Stimulated activated CD4-positive, alpha-beta T cell treated with anti-CD3 and anti-CD28 coated beads, Interleukin-15, amount 100 ng/mL, for 1 hour (primary cell): ENCODE measurements around the gene CACNA1C.

ENCODE experiments used
- DNase-seq, 2 donors: peaks; one replicate each; pipeline ENCODE4 v3.0.0-alpha.2; 2020; ENCODE audit warnings: low read depth in 1 of 2, low spot score in 1 of 2

The CACNA1C gene

DNA sequence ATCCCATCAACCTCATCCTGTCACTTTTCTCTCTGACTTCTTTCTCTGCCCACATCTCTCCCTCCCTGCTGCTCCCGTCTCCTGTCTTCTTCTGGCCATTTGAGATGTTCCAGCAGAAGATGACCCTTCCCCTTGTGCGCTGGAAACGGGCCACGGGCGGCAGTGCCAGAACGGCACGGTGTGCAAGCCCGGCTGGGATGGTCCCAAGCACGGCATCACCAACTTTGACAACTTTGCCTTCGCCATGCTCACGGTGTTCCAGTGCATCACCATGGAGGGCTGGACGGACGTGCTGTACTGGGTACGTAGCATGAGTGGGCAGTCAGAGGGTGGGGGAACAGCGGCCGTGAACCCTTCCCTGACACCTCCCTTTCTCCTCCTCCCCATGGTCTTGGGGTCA, 440.3 kb downstream of the CACNA1C start:
- no peak for DNase-seq

DNA sequence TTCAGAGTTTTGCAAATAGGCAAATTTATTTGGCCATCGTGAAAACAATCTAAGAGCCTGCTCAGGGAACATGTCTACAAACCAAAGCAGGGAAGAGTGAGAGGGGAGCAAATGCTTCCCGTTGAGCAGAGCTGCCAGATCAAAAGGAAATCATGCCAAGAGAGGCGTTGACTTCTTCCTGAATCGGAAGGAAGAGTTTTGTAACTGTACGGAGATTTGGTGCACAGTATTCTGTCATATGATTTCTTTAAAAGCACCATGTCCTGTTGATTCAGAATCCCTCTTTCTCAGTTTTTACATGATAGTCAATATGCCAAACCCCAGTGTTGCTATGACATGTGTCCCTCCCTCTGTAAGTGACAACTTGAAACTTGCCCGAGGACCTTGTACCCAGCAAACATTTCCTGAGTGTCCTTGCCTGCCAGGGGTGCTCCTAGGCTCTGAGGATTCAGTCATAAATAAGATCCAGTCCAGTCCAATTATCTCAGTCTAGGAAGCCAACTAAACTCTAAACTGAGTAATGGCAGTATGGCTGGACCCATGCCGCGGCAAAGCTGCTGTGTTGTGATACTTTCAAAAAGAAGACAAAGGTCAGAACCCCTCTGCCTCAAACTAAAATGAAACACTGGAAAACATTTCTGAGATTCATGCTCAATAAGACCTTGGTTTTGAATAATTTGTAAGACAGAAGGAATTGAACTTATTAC, 441.9 kb downstream of the CACNA1C start:
- no peak for DNase-seq

DNA sequence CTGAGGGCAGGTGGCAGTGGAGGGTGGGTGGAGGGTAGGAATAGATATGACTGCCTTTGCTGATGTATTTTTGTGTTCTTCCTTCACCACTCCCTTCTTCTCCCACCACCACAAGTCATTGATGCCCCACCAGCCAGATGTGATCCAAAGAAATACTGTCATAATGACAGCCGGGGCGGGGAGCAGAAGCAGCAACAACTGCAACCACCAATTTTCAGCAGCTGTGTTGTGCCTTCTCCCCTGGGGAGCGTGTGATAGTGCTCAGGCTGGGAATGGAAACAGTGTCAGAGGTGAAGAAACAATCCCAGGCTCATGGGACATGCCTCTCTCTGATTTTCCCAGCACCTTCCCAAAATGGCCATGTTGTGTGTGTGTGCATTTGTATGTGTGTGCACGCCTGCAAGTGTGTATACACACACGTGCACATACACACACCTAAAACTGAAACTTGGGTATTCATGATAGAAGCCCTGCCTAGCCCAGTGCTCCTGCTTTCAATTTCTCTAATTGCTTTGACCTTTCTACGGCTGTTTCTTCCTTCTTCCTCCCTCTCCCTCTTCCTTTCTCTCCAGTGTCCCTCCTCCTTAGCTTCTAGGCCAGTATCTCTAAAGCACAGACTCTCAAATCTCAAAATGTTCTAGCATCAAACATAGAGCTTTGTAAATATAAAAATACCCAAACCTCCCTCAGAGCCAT, 442.8 kb downstream of the CACNA1C start:
- no peak for DNase-seq

DNA sequence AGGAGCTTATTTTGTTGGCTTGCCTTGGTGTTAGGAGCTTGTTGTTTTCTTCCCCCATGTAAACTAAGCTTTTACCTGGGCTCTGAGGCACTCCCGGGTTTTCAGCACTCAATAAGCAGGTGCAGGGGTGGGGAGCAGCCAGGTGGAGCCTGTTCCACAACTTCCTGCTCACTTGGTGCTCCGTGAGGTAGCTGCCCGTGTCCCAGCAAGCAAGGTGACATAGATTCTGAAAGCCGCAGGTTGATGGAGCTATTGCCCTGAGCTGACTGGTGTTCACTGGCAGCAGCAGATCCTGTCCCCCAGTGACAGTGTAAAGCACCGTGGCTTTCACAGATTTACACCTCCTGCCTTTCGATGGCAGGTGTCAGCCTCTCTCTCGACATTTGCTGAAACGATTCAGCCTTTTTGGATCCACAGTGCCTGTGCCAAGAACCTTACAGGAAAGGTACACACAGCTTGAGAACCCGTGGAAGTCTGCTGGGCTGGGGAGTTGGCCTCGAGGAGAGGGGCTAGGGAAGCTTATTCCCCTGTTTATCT, 446.2 kb downstream of the CACNA1C start:
- DNase-seq: no peak

DNA sequence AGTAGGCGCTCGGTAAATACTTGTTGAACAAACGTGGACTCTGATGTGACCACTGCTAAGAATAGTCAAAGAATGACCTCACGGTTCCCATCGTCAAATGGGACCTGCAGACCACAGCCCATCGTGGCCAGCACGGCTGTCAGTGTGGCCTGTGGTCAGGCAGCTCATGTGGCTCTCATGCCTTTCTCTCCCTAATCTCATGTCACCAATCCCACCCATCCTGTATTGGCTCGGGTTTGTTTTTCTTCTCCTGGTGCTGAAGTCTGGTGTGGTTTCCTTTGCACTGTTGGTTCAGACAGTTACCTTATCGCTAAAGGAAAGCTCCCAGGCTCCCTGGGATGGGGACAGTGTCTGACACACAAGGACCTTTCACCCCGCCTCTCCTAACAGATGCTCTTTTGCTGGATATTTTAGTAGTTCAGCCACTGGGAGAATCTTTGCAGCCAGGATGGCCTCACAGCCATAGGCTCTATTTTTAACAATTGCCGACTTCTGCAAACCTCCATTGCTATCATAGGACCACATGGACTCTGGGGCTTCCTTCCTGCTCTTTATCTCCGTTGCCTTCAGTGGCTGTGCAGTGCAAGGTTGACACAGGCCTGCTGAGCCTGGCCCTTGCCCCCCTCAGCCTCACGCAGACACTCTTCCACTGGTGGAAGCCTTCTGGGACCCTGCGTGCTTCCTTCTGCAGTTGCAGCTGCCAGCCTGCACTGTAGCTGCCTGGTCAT, 448.8 kb downstream of the CACNA1C start:
- DNase-seq: no peak

DNA sequence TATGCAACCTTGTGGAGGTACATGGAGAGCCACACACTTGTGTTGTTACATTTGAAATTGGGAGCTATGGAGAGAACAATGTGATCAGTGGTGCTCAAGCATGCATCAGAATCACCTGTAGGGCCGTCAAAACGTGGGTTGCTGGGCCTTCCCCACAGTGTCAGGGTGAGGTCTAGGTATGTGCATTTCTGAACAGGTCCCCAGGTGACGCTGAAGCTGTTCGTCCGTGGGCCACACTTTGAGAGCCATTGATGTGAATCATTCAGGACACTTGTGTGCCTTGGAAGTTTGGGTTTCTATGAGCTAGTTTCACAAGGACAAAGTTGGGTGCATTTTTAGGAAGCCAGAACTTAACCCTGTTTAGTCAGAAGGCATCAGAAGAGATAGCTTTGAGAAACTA, 450.2 kb downstream of the CACNA1C start:
- no peak for DNase-seq

DNA sequence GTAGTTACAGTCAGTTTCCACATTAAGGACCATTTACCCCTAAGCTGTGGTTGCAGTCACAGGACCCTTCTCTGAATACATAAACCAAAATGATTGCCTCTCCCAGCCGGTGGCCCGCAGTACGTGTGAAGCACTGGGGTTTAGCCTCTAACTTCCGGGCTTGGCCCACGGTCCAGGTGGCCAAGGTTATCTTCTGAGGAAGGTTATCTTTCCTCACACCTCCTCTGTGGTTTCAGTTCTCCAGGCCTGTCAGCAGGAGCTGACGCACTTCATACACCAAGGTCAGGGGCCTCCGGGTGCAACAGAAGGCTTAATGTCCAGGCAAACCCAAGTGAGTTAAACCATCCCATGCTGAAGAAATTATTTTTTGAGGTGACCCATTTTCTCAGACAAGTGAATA, 451.0 kb downstream of the CACNA1C start:
- DNase-seq: no peak

DNA sequence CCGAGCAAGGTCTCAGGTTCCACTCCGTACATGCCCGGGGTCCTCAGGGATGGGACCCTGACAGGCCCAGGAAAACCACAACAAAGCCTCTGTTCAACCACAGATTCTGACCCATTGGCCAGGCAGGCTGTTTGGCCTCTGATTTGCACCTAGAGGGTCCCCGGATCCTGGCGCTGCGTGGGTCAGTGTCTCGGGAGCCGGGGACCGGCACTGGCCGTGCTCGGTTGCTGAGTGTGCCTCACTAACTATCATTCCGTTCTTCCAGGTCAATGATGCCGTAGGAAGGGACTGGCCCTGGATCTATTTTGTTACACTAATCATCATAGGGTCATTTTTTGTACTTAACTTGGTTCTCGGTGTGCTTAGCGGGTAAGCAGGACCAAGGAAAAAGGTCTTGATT, 451.8 kb downstream of the CACNA1C start:
- no peak for DNase-seq

DNA sequence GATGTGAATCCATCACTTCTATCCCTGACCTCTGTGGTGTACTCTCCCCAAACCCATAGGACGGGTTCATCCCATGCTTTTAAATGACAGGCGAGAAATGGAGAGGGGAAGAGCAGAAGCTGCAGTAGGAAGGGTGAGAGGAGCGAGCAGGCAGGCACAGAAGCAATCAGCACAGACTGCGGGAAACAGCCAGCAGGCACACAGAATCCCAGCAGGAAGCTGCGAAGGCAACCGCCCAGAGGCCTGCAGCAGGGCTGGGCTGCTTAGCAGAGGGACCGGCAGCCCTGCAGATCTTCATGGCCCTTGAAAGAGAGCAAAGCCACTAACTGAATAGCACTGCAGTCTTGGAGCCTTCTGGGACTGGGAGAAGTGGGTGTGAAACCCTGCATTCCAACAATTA, 455.0 kb downstream of the CACNA1C start:
- no peak for DNase-seq

DNA sequence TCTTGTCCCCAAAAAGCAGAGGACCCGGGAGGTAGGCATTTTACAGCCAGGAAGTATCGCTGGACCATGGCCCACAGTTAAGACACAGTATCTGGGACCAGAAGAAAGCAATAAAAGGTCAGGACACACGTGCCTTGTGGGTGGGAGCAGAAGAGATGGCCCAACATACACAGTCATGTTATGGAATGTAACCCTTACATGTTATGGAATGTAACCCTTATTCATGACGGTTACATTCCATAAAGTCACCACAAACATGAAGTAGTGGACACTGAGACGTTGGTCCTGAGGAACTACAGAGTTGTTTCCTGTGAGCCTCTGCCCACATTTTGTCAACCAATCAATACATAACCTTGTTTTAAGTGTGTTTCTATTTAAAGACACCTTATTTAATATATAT, 456.4 kb downstream of the CACNA1C start:
- DNase-seq: no peak

DNA sequence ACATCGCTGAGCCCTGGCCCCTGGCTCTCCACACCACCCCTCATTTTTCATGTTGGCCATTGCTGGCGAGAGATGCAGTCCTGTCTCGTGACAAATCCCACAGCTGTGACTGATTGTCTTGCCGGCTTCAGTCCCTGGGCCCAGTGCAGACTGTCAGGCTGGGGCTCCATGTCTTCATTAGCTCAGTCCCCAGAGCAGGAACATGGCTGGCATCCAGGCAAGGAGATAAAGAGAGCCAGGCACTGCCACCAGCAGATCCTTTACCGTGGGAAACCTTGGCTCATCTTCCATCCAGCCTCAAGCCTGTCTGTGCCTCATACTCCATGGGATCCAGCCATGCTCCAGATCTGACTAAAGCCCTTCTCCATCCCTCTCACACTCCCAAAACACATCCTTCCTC, 457.3 kb downstream of the CACNA1C start:
- DNase-seq: no peak

DNA sequence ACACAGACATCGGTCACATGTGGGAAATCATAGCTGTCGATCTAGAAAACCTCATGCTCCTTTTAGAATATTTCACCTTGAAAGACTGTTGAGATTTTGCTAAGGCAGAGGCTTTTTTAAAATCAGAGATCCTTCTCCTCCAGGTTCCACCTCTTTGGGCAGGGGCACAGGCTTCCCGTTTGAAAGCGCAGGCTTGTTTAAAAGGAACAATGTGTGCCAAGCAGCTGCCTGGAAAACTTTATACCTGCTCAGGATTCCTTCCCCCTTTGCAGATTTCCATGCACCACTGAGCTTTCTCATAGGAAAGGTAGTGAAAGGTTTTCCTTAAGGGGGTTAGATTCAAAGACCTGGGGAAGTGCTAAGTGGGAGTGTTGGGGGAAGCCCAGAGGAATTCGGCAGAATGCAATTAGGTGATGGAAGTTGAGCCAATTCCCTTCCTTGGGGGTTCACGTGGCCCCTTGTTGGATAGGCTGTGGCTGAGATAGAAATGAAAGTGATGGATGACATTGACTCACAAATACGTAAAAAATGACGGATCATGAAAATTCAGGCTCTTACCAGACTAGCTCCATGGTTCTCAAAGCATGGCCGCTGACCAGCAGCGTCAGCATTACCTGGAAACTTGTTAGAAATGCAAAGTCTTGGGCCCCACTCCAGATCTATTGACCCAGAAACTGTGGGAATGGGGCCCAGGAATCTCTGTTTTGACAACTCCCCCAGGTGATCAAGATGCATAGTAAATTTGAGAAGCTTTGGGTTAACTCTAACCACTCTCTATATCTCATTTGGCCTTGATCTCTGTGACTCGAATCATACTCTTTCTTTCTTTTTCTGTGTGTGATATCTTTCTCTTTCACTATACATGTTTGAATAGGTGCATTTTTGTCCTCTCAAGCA, 460.6 kb downstream of the CACNA1C start:
- DNase-seq: no peak

DNA sequence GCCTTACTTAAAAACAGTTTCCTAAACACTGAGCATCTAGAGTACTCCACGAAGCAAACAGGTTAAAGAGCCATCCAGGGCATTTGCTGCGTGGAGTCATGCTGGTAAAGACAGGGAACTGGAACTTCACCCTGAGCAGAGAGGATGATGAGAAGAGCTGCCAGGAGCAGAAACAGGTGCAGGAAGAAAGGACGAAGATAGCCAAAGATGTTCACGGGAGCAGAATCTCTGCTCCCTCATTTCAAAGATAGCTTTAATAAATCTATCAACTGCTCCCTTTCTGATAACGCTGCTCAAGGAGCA, 461.2 kb downstream of the CACNA1C start:
- DNase-seq: no peak

DNA sequence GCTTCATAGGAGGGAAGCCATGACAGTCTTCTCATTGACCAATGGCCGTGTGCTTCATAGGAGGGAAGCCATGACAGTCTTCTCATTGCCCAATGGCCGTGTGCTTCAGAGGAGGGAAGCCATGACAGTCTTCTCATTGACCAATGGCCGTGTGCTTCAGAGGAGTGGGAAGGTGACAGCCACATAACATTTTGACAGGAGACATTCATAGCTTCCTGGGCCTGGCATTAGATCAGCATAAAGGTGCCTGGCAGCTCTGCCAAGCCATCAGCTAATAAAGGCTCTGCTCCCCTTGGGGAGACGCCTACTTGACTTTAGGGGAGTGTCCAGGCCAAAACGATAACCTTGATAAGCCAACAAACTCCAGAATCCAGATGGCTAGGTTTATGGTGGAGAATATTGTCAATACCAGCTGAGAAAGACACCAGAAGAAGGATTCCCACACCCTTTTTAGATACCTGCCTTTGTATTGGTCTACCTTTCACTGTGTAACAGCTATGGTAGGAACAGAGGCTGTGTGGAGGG, 468.0 kb downstream of the CACNA1C start:
- no peak for DNase-seq

DNA sequence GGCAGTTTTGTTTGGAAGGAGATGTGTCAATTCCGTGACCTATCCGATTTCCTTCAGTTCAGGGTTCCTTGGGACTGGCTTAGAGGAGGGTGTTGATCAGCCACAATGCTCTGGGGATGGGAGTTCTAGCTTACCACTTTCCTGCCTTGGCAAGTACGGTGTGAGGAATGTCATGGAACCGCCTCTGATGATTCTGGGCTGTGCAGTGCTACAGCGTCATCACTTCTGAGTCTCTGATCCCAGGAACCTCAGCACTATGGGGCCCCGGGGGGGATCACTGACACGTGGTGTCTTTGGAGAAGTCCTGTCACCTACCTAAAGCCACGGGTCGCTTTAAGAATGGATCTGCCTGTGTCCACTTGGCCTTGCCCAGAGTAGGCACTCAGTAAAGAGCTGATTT, 470.5 kb downstream of the CACNA1C start:
- no peak for DNase-seq

DNA sequence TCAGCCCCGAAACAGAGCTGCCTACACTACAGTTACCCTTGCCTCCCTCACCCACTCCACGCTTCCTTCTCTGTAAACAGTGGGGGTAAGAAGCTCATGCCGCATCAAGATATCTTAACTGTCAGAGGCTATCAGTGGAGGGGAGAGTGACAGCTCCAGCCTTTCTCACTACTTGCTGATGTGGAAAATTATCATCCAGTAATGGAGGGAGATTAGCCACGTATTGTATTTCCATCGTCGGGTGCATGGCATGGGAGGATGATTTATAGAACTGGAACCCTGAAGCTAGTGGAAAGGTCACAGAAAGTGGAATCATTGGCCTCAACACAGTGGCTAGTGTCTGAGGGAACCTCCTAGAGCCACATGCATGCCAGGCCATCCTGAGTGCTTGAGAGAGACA, 471.1 kb downstream of the CACNA1C start:
- no peak for DNase-seq

DNA sequence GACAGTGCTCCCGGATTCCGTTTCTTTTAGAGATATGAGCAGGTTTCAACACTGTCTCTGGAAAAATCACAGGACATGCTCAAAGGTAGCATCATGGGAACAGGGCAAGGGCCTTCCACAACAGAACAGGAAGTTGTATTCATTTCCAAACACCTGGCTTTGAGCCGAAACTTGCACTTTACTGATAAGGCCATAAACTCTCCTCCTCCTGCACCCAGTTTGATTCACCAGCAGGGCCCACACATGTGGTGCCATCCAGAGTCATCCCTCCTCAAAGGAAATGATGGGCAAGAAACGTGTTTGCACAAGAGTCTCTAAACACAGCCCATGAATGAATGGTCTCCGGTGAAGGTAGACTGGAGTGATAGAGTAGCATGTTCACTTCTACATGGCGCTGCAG, 473.6 kb downstream of the CACNA1C start:
- DNase-seq: no peak

DNA sequence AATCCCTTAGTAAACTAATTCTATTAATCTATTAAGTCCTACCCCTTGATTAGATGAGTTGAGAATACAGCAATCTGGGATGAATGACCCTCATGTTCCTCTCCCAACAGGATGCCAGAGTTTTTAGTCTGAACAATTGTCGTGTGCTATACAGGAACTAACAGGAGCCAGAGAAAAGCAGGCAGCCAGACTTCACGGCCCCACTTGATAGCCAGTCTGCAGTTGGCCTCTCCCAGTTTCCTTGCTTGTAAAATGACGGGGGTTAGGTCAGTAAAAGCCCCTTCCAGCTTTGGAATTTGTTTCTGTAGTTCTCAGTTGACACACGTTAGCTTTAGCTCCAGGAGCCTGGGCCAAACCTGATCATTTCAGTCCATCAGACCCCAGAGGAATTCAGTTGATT, 475.2 kb downstream of the CACNA1C start:
- DNase-seq: no peak

DNA sequence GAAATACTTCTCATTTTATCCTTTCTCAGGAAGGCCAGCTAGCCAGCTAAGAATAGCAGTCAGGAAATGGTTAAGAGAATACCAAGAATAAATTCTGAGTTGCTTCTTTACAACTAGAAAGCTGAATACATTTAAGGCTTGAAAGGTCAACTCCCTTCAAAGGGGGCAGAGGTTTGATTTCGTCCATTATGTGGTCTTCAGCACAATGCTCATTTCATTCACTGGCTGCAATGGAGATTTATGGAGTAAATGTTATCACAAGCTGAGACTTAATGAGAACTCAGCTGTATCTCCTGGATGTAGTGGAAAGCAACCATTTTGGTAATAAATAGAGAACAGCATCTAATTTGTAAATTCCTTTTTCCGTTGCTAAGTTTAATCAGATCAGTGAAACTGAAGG, 477.0 kb downstream of the CACNA1C start:
- no peak for DNase-seq

DNA sequence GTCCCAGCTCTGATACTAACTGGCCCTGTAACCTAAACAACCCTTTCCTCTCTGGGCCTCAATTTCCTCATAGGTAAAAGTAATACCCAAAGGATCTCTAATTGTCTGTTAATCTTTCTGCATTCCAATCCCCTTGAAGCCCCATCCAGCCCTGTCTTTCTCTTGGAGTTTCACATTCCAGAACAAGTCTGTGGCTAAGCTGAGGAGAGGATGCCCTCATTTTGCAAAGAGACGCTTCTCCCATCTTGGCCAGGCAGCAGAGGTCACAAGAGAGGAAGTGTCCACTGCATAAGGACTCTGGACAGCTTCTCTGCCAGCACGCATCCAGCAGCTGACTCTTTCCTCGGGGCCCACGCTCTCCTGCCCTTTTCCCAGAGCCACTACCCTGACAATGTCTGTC, 478.6 kb downstream of the CACNA1C start:
- DNase-seq: no peak

DNA sequence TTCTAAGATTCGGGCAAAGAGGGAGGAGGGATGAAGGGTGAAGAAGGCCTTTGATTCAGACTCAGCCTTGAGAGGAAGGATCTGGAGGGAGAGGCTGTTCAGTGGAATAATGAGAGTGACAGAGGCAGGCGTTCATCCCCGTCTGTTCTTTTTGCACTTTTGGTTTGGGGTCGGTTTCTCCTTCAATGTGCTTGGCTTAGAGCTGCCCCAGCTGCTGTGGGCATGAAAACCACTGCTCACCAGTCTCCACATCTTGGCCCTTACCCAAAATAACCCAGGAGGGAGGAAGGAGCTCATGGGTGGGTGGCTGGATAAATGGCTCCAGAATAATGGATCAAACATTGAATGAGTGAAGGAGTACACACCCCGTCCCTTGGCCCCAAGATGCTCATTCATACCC, 480.2 kb downstream of the CACNA1C start:
- no peak for DNase-seq
